PFSK-1 (cell line): ENCODE results near the gene TTC21B.

Experiments used
- FOXP2 ChIP-seq: optimal IDR thresholded peaks from 2 replicates; pipeline ENCODE3; 2011; ENCODE audit warnings: borderline replicate concordance, control low read depth, inconsistent platforms; ENCODE audit not compliant: insufficient read depth; ENCODE audit errors: extremely low read length, extremely low read depth
- POLR2AphosphoS5 ChIP-seq: IDR thresholded peaks from 2 replicates; pipeline ENCODE4 v1.6.1; 2012; ENCODE audit warnings: low read depth, mild to moderate bottlenecking, control low read depth, low read length, moderate library complexity
- REST ChIP-seq, 2 experiments: IDR thresholded peaks; 2 replicates each; pipeline versions ENCODE4 v1.6.1 to v1.8.0; 2011 to 2012; ENCODE audit warnings: low read depth in 2 of 2, low read length in 2 of 2, control low read depth in 1 of 2, inconsistent platforms in 1 of 2, mild to moderate bottlenecking in 1 of 2, moderate library complexity in 1 of 2; ENCODE audit not compliant: insufficient read depth in 1 of 2
- SIN3A ChIP-seq: IDR thresholded peaks from 2 replicates; pipeline ENCODE4 v1.6.1; 2012; ENCODE audit warnings: mild to moderate bottlenecking, low read length, moderate library complexity, borderline replicate concordance; ENCODE audit not compliant: insufficient read depth
- TAF1 ChIP-seq: IDR thresholded peaks from 2 replicates; pipeline ENCODE4 v1.6.1; 2012; ENCODE audit warnings: low read length, control low read depth, borderline replicate concordance; ENCODE audit not compliant: insufficient read depth

Gene TTC21B

DNA sequence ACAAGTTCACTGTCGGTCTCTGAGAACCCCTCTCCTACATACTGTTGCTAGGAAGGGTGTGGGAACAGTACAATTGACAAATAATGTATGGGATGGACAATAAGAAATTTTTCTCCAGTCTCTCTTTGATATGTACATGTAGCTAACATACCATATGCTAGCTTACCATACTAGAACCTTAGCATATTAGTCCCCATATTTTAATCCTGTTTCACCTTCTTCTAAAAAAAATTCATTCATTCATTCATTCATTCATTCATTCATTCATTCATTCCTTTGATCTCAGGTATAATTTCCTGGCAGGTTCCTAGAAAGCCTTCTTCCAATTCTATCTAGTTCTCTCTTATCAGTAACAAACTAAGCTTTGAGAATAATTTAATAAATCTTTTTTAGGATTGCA, 62.2 kb downstream of the TTC21B start:
- TF ChIP-seq POLR2AphosphoS5: no peak
- no peak for TF ChIP-seq TAF1
- TF ChIP-seq FOXP2: no peak
- TF ChIP-seq SIN3A: no peak
- TF ChIP-seq REST (IDR thresholded peaks at IDR 0.05; ENCODE audit: insufficient read depth in 1 of 2, low read depth in 2 of 2, low read length in 2 of 2): no peak

DNA sequence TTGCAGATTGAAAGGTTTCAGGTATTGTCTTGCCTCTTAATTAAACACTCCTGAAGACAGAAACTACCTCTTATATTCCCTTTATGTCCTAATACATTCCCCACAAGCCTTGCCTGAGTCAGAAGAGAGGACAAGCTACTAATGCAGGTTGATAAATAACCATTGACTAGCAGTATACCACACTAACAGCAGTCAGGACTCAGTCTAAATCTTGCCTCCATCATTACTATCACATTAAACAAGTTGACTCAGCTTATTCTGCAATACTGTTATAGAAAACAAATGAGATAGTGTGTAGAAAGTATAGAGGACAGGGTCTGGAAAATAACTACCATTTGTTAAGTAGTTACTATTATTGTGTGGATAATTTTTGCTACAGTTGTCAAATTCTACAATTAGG, 63.8 kb downstream of the TTC21B start:
- TF ChIP-seq TAF1: no peak
- TF ChIP-seq REST (IDR thresholded peaks at IDR 0.05; ENCODE audit: insufficient read depth in 1 of 2, low read depth in 2 of 2, low read length in 2 of 2): no peak
- TF ChIP-seq POLR2AphosphoS5: no peak
- no peak for TF ChIP-seq SIN3A
- no peak for TF ChIP-seq FOXP2

DNA sequence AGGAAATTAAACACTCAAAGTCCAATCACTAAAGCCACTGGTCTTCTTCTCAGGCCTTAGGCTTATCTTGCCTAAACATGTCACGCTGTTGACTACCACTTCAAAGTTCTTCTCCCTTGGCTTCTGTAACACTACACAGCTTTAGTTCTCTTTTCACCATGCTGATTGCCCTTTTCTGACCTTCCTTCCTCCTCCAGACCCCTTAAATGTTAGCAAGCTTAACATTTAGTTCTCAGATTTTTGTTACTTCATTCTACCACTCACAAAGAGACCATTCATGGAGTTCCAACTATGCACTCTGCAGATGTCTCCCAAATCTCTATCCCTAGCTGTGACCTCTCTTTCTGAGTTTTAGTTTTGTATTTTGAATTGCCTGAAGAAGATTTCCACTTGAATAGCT, 64.4 kb downstream of the TTC21B start:
- TF ChIP-seq FOXP2 (no peak), TAF1 (no peak), SIN3A (no peak), REST (IDR thresholded peaks at IDR 0.05; ENCODE audit: insufficient read depth in 1 of 2, low read depth in 2 of 2, low read length in 2 of 2) (no peak), POLR2AphosphoS5 (no peak)

- TF ChIP-seq SIN3A (no peak), TAF1 (no peak), FOXP2 (no peak), REST (IDR thresholded peaks at IDR 0.05; ENCODE audit: insufficient read depth in 1 of 2, low read depth in 2 of 2, low read length in 2 of 2) (no peak), POLR2AphosphoS5 (no peak)
These were observed 65.4 kb downstream of the TTC21B start for GRCh38 chr2:165888171-165888570.

DNA sequence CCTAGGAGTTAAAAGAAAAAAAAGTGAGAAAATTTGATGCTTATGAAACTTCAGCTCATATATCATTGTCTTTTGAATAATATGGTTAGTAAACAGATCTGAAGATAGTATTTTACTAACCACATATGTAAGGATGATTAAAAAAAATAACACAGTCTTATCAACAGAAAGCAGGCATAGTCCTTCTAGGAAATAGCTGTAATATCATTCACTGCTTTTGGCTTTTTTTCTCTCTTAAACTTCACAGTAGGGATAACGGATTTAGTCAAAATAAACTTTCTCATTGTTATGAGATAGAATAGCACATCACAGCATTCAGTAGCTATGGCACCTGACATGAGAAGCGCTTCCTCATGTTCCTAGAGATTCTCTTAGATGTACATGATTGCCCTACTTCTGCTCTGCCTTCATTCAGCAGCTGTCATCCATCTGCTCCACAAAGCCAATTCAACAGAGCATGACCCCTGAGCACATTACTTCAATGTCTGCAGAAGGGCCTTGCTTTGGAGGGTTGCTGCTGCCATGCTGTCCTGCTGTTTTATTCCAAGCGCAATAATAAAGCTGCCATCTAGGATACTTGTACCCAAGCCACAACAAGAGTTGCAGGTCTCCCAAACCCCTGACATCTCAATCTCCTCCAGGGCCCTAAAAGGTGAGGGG, 67.0 kb downstream of the TTC21B start:
- no peak for TF ChIP-seq TAF1
